RCC 7860 (cell line): ENCODE data around the gene TIMM44.

Source experiments
- DNase-seq: peaks from one replicate; pipeline ENCODE4 v3.0.0-alpha.2; 2015; ENCODE audit warnings: low spot score
- FAIRE-seq: peaks from 2 replicates; lab custom pipeline; 2012; peaks lifted over from hg19 to GRCh38; lab: Jason Lieb, UNC

Gene TIMM44

GRCh38 chr19:7904074-7905020, 39.1 kb downstream of the TIMM44 start:
- no peak for DNase-seq
- no peak for FAIRE-seq

GRCh38 chr19:7903244-7904073, 40.0 kb downstream of the TIMM44 start, which contains the start of gene MAP2K7:
MAP2K7 (plus strand) TSS chr19:7903877; CDS start chr19:7903945, 68 bp downstream.
- peak; percentile 99 for DNase-seq
- peak; percentile 88 for FAIRE-seq

GRCh38 chr19:7902796-7903243, 40.6 kb downstream of the TIMM44 start:
- FAIRE-seq, result no peak

GRCh38 chr19:7901337-7901736, 42.1 kb downstream of the TIMM44 start:
- DNase-seq, result no peak
- FAIRE-seq, result no peak

More at GRCh38 chr19:7902796-7903243, 40.6 kb downstream of the TIMM44 start:
- DNase-seq, result no peak

- DNase-seq, result no peak
- no peak for FAIRE-seq
These were observed 42.5 kb downstream of the TIMM44 start for GRCh38 chr19:7900931-7901330.

- FAIRE-seq, result no peak
- DNase-seq, result no peak
These were observed 43.0 kb downstream of the TIMM44 start for GRCh38 chr19:7900401-7900870.

GRCh38 chr19:7899751-7900378, 43.6 kb downstream of the TIMM44 start:
- DNase-seq (no peak), FAIRE-seq (no peak)

- DNase-seq, result no peak
- FAIRE-seq, result no peak
These were observed 44.5 kb downstream of the TIMM44 start for GRCh38 chr19:7898967-7899366.

GRCh38 chr19:7897292-7897691, 46.2 kb downstream of the TIMM44 start:
- FAIRE-seq (no peak), DNase-seq (no peak)

- no peak for DNase-seq
- FAIRE-seq, result no peak
These were observed 47.9 kb downstream of the TIMM44 start for GRCh38 chr19:7895565-7895964.

- DNase-seq (no peak), FAIRE-seq (no peak)
These were observed 48.7 kb downstream of the TIMM44 start for GRCh38 chr19:7894612-7895309.

- FAIRE-seq, result peak; percentile 76
- peak; percentile 71 for DNase-seq
These were observed 49.9 kb downstream of the TIMM44 start for GRCh38 chr19:7893362-7894101.

- DNase-seq (no peak), FAIRE-seq (no peak)
These were observed 54.6 kb downstream of the TIMM44 start for GRCh38 chr19:7888826-7889217.

- DNase-seq, result peak; percentile 56
- FAIRE-seq, result no peak
These were observed 55.2 kb downstream of the TIMM44 start, which contains the start of gene LRRC8E for GRCh38 chr19:7888145-7888825. LRRC8E (plus strand) TSS chr19:7888510; CDS start chr19:7895604, 7,094 bp downstream.

GRCh38 chr19:7887408-7888144, 55.9 kb downstream of the TIMM44 start:
- FAIRE-seq, result no peak

GRCh38 chr19:7885818-7886217, 57.6 kb downstream of the TIMM44 start:
- no peak for FAIRE-seq
- DNase-seq, result no peak

More at GRCh38 chr19:7887408-7888144, 55.9 kb downstream of the TIMM44 start:
- no peak for DNase-seq

GRCh38 chr19:7883796-7884570, 59.5 kb downstream of the TIMM44 start:
- DNase-seq (no peak), FAIRE-seq (no peak)
